ENCODE results near the gene COG2. TPM values are rescaled to one million over a fixed set of nuclear protein-coding genes. Genes with fewer than 3 reads are reported as not detected.

Gene COG2
- total RNA-seq, 1 experiment from 2014 or later, result 59.2 TPM

GRCh38 chr1:230699716-230700115, 57.4 kb downstream of the COG2 start:
- Mint-ChIP-seq H3K27ac (ENCODE audit: unreplicated experiment) (no peak overlapping the region), H3K27me3 (ENCODE audit: unreplicated experiment) (no peaks in the 10 kb centered on the region), H3K4me3 (ENCODE audit: low read depth, unreplicated experiment) (no peak overlapping the region), H3K9me3 (ENCODE audit: low read depth, unreplicated experiment) (no peaks in the 10 kb centered on the region), H3K36me3 (ENCODE audit: insufficient read depth, unreplicated experiment) (peaks cover 3% of the 10 kb centered on the region), H3K4me1 (ENCODE audit: low read depth, unreplicated experiment) (peaks cover 14% of the 10 kb centered on the region)
- CTCF ChIA-PET, result no interaction called here
- intact Hi-C loops (cut with micrococcal nuclease; ENCODE audit: unreplicated experiment), result no loop called here
- DNase-seq, result no peak
- BruUV-seq (replicated peaks), result no TSS peak
- no peak for TF ChIP-seq CTCF (IDR thresholded peaks at IDR 0.05; ENCODE audit: unreplicated experiment)

GRCh38 chr1:230700132-230700531, 57.9 kb downstream of the COG2 start:
- Mint-ChIP-seq H3K4me1 (ENCODE audit: low read depth, unreplicated experiment) (peaks cover 14% of the 10 kb centered on the region), H3K9me3 (ENCODE audit: low read depth, unreplicated experiment) (no peaks in the 10 kb centered on the region), H3K4me3 (ENCODE audit: low read depth, unreplicated experiment) (no peak overlapping the region), H3K27ac (ENCODE audit: unreplicated experiment) (no peak overlapping the region), H3K27me3 (ENCODE audit: unreplicated experiment) (no peaks in the 10 kb centered on the region), H3K36me3 (ENCODE audit: insufficient read depth, unreplicated experiment) (no peaks in the 10 kb centered on the region)
- BruUV-seq (replicated peaks), result no TSS peak
- CTCF ChIA-PET, result no interaction called here
- intact Hi-C loops (cut with micrococcal nuclease; ENCODE audit: unreplicated experiment), result no loop called here
- DNase-seq, result no peak
- no peak for TF ChIP-seq CTCF (IDR thresholded peaks at IDR 0.05; ENCODE audit: unreplicated experiment)

GRCh38 chr1:230701434-230701833, 59.2 kb downstream of the COG2 start:
- DNase-seq, result no peak
- CTCF ChIA-PET, result no interaction called here
- Mint-ChIP-seq H3K36me3 (ENCODE audit: insufficient read depth, unreplicated experiment) (no peaks in the 10 kb centered on the region), H3K4me1 (ENCODE audit: low read depth, unreplicated experiment) (peaks cover 14% of the 10 kb centered on the region), H3K27ac (ENCODE audit: unreplicated experiment) (no peak overlapping the region), H3K4me3 (ENCODE audit: low read depth, unreplicated experiment) (no peak overlapping the region), H3K9me3 (ENCODE audit: low read depth, unreplicated experiment) (no peaks in the 10 kb centered on the region), H3K27me3 (ENCODE audit: unreplicated experiment) (no peaks in the 10 kb centered on the region)
- no TSS peak for BruUV-seq (replicated peaks)
- TF ChIP-seq CTCF (IDR thresholded peaks at IDR 0.05; ENCODE audit: unreplicated experiment), result no peak
- intact Hi-C loops (cut with micrococcal nuclease; ENCODE audit: unreplicated experiment), result no loop called here

GRCh38 chr1:230701895-230702768, 59.9 kb downstream of the COG2 start:
- no peaks in the 10 kb centered on the region for H3K9me3 Mint-ChIP-seq (ENCODE audit: low read depth, unreplicated experiment)
- CTCF ChIA-PET, result no interaction called here
- BruUV-seq (replicated peaks), result no TSS peak
- H3K27ac Mint-ChIP-seq (ENCODE audit: unreplicated experiment), result no peak overlapping the region
- DNase-seq, result no peak
- intact Hi-C loops (cut with micrococcal nuclease; ENCODE audit: unreplicated experiment), result no loop called here
- no peaks in the 10 kb centered on the region for H3K27me3 Mint-ChIP-seq (ENCODE audit: unreplicated experiment)
- no peak overlapping the region for H3K4me3 Mint-ChIP-seq (ENCODE audit: low read depth, unreplicated experiment)
- H3K4me1 Mint-ChIP-seq (ENCODE audit: low read depth, unreplicated experiment), result peaks cover 14% of the 10 kb centered on the region
- no peak for TF ChIP-seq CTCF (IDR thresholded peaks at IDR 0.05; ENCODE audit: unreplicated experiment)
- no peaks in the 10 kb centered on the region for H3K36me3 Mint-ChIP-seq (ENCODE audit: insufficient read depth, unreplicated experiment)
